ENCODE data around the gene GRIFIN.

DNA sequence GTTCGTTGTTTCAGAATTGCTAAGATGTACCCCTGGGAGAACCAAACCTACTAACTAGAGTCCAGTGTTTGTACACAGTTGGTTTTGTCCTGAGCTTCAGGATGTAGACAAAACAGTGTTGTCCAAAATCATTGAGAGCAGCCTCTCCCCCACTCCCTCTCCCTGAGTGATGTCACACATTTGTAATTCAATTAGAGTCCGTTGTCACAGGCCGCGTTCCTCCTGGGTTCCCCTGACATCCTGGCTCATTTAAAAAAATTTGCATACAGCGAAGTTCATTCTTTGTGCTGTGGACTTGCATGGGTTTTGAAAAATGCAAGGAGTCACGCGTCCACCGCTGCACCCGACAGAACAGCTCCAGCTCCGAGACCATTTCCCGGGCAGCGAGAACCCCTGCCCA, 10.3 kb downstream of the GRIFIN start:
- TF ChIP-seq, protein P1, sequence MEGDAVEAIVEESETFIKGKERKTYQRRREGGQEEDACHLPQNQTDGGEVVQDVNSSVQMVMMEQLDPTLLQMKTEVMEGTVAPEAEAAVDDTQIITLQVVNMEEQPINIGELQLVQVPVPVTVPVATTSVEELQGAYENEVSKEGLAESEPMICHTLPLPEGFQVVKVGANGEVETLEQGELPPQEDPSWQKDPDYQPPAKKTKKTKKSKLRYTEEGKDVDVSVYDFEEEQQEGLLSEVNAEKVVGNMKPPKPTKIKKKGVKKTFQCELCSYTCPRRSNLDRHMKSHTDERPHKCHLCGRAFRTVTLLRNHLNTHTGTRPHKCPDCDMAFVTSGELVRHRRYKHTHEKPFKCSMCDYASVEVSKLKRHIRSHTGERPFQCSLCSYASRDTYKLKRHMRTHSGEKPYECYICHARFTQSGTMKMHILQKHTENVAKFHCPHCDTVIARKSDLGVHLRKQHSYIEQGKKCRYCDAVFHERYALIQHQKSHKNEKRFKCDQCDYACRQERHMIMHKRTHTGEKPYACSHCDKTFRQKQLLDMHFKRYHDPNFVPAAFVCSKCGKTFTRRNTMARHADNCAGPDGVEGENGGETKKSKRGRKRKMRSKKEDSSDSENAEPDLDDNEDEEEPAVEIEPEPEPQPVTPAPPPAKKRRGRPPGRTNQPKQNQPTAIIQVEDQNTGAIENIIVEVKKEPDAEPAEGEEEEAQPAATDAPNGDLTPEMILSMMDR (IDR thresholded peaks at IDR 0.05) = no peak
- TF ChIP-seq POLR2AphosphoS5 (IDR thresholded peaks at IDR 0.05) = no peak
